SK-N-SH treated with all-trans-retinoic acid at 6 μM for 48 hours (cell line): Measurements from ENCODE around the gene ERN1.

Source experiments
- ATAC-seq: fragments of 200-7000 bp; cut with Tn5 transposase; 3 replicates; pipeline ENCODE4 v1.9.1; 2020; ENCODE audit warnings: mild to moderate bottlenecking, moderate library complexity
- ARNTL ChIP-seq: fragments of 450-650 bp; formaldehyde crosslinking; IDR thresholded peaks from 2 replicates; pipeline ENCODE4 v1.5.0; 2020; ENCODE audit warnings: low read depth, mild to moderate bottlenecking, moderate library complexity, borderline replicate concordance
- BACH2 ChIP-seq: fragments of 250-450 bp; sonication (Bioruptor Pico); IDR thresholded peaks from 2 replicates; pipeline ENCODE4 v1.9.0; 2021; ENCODE audit warnings: mild to moderate bottlenecking, borderline replicate concordance
- CREB5 ChIP-seq: fragments of 250-450 bp; sonication (Bioruptor Pico); IDR thresholded peaks from 2 replicates; pipeline ENCODE4 v1.5.1; 2020; ENCODE audit warnings: low read depth, mild to moderate bottlenecking, moderate library complexity
- CSDC2 ChIP-seq: fragments of 250-450 bp; sonication (Bioruptor Pico); IDR thresholded peaks from 2 replicates; pipeline ENCODE4 v1.5.0; 2020; ENCODE audit warnings: mild to moderate bottlenecking, moderate library complexity
- CSRNP3 ChIP-seq: fragments of 250-450 bp; sonication (Bioruptor Pico); IDR thresholded peaks from 2 replicates; pipeline ENCODE4 v1.5.1; 2021; ENCODE audit warnings: mild to moderate bottlenecking, moderate library complexity
- ESRRG ChIP-seq: fragments of 250-450 bp; sonication (Bioruptor Pico); IDR thresholded peaks from 2 replicates; pipeline ENCODE4 v1.6.1; 2021; ENCODE audit warnings: mild to moderate bottlenecking
- GLIS3 ChIP-seq: fragments of 250-450 bp; sonication (Bioruptor Pico); IDR thresholded peaks from 2 replicates; pipeline ENCODE4 v1.5.0; 2020; ENCODE audit warnings: mild to moderate bottlenecking, moderate library complexity
- ISL1 ChIP-seq: fragments of 250-450 bp; sonication (Bioruptor Pico); IDR thresholded peaks from 2 replicates; pipeline ENCODE4 v2.1.2; 2022; ENCODE audit warnings: mild to moderate bottlenecking, moderate library complexity
- OSR1 ChIP-seq: fragments of 250-450 bp; sonication (Bioruptor Pico); IDR thresholded peaks from 2 replicates; pipeline ENCODE4 v1.8.0; 2022; ENCODE audit warnings: moderate library complexity, mild to moderate bottlenecking, inconsistent platforms
- PATZ1 ChIP-seq: fragments of 250-450 bp; sonication (Bioruptor Pico); IDR thresholded peaks from 2 replicates; pipeline ENCODE4 v1.8.0; 2020; ENCODE audit warnings: mild to moderate bottlenecking, moderate library complexity, borderline replicate concordance
- POU6F1 ChIP-seq: fragments of 250-450 bp; sonication (Bioruptor Pico); IDR thresholded peaks from 2 replicates; pipeline ENCODE4 v1.8.0; 2021; ENCODE audit warnings: low read depth, mild to moderate bottlenecking, moderate library complexity, borderline replicate concordance
- PPARA ChIP-seq: fragments of 250-450 bp; sonication (Bioruptor Pico); IDR thresholded peaks from 2 replicates; pipeline ENCODE4 v1.5.0; 2020; ENCODE audit warnings: mild to moderate bottlenecking, borderline replicate concordance
- SNAI2 ChIP-seq: fragments of 250-450 bp; sonication (Bioruptor Pico); IDR thresholded peaks from 2 replicates; pipeline ENCODE4 v1.5.0; 2020; ENCODE audit warnings: mild to moderate bottlenecking, moderate library complexity
- TCF4 ChIP-seq: fragments of 250-450 bp; sonication (Bioruptor Pico); IDR thresholded peaks from 2 replicates; pipeline ENCODE4 v1.8.0; 2021; ENCODE audit warnings: mild to moderate bottlenecking, moderate library complexity, borderline replicate concordance
- TOX ChIP-seq: fragments of 250-450 bp; sonication (Bioruptor Pico); IDR thresholded peaks from 2 replicates; pipeline ENCODE4 v1.8.0; 2021; ENCODE audit warnings: mild to moderate bottlenecking, moderate library complexity, borderline replicate concordance
- TSHZ2 ChIP-seq: fragments of 250-450 bp; sonication (Bioruptor Pico); IDR thresholded peaks from 2 replicates; pipeline ENCODE4 v1.5.0; 2020; ENCODE audit warnings: mild to moderate bottlenecking, moderate library complexity
- ZFP3 ChIP-seq: fragments of 250-450 bp; sonication (Bioruptor Pico); IDR thresholded peaks from 2 replicates; pipeline ENCODE4 v1.5.0; 2020; ENCODE audit warnings: mild to moderate bottlenecking, moderate library complexity
- ZFP30 ChIP-seq: fragments of 450-650 bp; formaldehyde crosslinking; IDR thresholded peaks from 2 replicates; pipeline ENCODE4 v1.5.0; 2022; ENCODE audit warnings: mild to moderate bottlenecking, moderate library complexity
- ZNF565 ChIP-seq: fragments of 450-650 bp; formaldehyde crosslinking; conservative IDR thresholded peaks from 2 replicates; pipeline ENCODE4 v1.5.0; 2020; ENCODE audit warnings: low read depth, mild to moderate bottlenecking, moderate library complexity
- ZNF70 ChIP-seq: fragments of 450-650 bp; formaldehyde crosslinking; IDR thresholded peaks from 2 replicates; pipeline ENCODE4 v1.5.0; 2020; ENCODE audit warnings: mild to moderate bottlenecking, moderate library complexity
- ZNF8 ChIP-seq: fragments of 450-650 bp; formaldehyde crosslinking; IDR thresholded peaks from 2 replicates; pipeline ENCODE4 v1.5.0; 2020; ENCODE audit warnings: mild to moderate bottlenecking, moderate library complexity

ERN1 gene

GRCh38 chr17:64176556-64176955, 46.6 kb upstream of the ERN1 start (continued):
- no peak for TF ChIP-seq CSRNP3 (CRISPR knock-in tag)
- no peak for TF ChIP-seq POU6F1
- no peak for TF ChIP-seq CSDC2 (CRISPR knock-in tag)
- TF ChIP-seq ZNF8 = no peak

- ATAC-seq = no peak
- TF ChIP-seq ARNTL (CRISPR knock-in tag) (no peak), SNAI2 (CRISPR knock-in tag) (no peak), GLIS3 (CRISPR knock-in tag) (no peak), ZFP30 (CRISPR knock-in tag) (no peak), BACH2 (no peak), ZNF8 (no peak), TCF4 (CRISPR knock-in tag) (no peak), TSHZ2 (CRISPR knock-in tag) (no peak), PPARA (no peak), ZNF565 (no peak), ZNF70 (CRISPR knock-in tag) (no peak), PATZ1 (CRISPR knock-in tag) (no peak), ZFP3 (CRISPR knock-in tag) (no peak), ISL1 (no peak), OSR1 (CRISPR knock-in tag) (no peak), TOX (CRISPR knock-in tag) (no peak), CREB5 (CRISPR knock-in tag) (no peak), CSRNP3 (CRISPR knock-in tag) (no peak), ESRRG (CRISPR knock-in tag) (no peak)
Observed at GRCh38 chr17:64174686-64175456, 44.9 kb upstream of the ERN1 start.
